Measurements from ENCODE around the gene HOXD1. TPM values are rescaled to one million over a fixed set of nuclear protein-coding genes. Genes with fewer than 3 reads are reported as not detected.

Gene HOXD1
- total RNA-seq, 1 donor from 2014 or later, result not detected

- H3K27me3 Mint-ChIP-seq, result peaks cover 44% of the 10 kb centered on the region
- no peaks in the 10 kb centered on the region for H3K36me3 Mint-ChIP-seq (ENCODE audit: low read depth)
- no peak for TF ChIP-seq CTCF (IDR thresholded peaks at IDR 0.05)
- no peak overlapping the region for H3K27ac Mint-ChIP-seq
- no peak overlapping the region for H3K4me3 Mint-ChIP-seq
- CTCF ChIA-PET, result no interaction called here
- intact Hi-C loops (cut with micrococcal nuclease), result no loop called here
- ATAC-seq (ENCODE audit: low read depth) (no peak), DNase-seq (no peak)
- POLR2A ChIA-PET, result no interaction called here
- H3K4me1 Mint-ChIP-seq, result no peaks in the 10 kb centered on the region
- no peaks in the 10 kb centered on the region for H3K9me3 Mint-ChIP-seq
These were observed 39.4 kb downstream of the HOXD1 start for GRCh38 chr2:176227874-176228273.

- peaks cover 28% of the 10 kb centered on the region for H3K27me3 Mint-ChIP-seq
- H3K4me3 Mint-ChIP-seq, result no peak overlapping the region
- TF ChIP-seq CTCF (IDR thresholded peaks at IDR 0.05), result no peak
- no peak for ATAC-seq (ENCODE audit: low read depth)
- no peak for DNase-seq
- H3K36me3 Mint-ChIP-seq (ENCODE audit: low read depth), result no peaks in the 10 kb centered on the region
- no peaks in the 10 kb centered on the region for H3K9me3 Mint-ChIP-seq
- intact Hi-C loops (cut with micrococcal nuclease), result no loop called here
- H3K4me1 Mint-ChIP-seq, result no peaks in the 10 kb centered on the region
- CTCF ChIA-PET, result no interaction called here
- no peak overlapping the region for H3K27ac Mint-ChIP-seq
- POLR2A ChIA-PET, result no interaction called here
These were observed 45.7 kb downstream of the HOXD1 start for GRCh38 chr2:176234156-176234555.

- ChIA-PET CTCF (no interaction called here), POLR2A (no interaction called here)
- Mint-ChIP-seq H3K4me3 (no peak overlapping the region), H3K9me3 (no peaks in the 10 kb centered on the region), H3K27ac (no peak overlapping the region), H3K27me3 (peaks cover 30% of the 10 kb centered on the region), H3K4me1 (no peaks in the 10 kb centered on the region), H3K36me3 (ENCODE audit: low read depth) (no peaks in the 10 kb centered on the region)
- intact Hi-C loops (cut with micrococcal nuclease), result no loop called here
- ATAC-seq (ENCODE audit: low read depth) (no peak), DNase-seq (no peak)
- no peak for TF ChIP-seq CTCF (IDR thresholded peaks at IDR 0.05)
These were observed 46.5 kb downstream of the HOXD1 start for GRCh38 chr2:176234940-176235339.

GRCh38 chr2:176237456-176237855, 49.0 kb downstream of the HOXD1 start:
- Mint-ChIP-seq H3K4me3 (no peak overlapping the region), H3K36me3 (ENCODE audit: low read depth) (no peaks in the 10 kb centered on the region), H3K27me3 (peaks cover 22% of the 10 kb centered on the region), H3K4me1 (no peaks in the 10 kb centered on the region), H3K27ac (no peak overlapping the region), H3K9me3 (no peaks in the 10 kb centered on the region)
- intact Hi-C loops (cut with micrococcal nuclease), result no loop called here
- ATAC-seq (ENCODE audit: low read depth) (no peak), DNase-seq (no peak)
- CTCF ChIA-PET, result no interaction called here
- POLR2A ChIA-PET, result no interaction called here
- no peak for TF ChIP-seq CTCF (IDR thresholded peaks at IDR 0.05)

- H3K27ac Mint-ChIP-seq, result no peak overlapping the region
- no peak for TF ChIP-seq CTCF (IDR thresholded peaks at IDR 0.05)
- ATAC-seq (ENCODE audit: low read depth), result no peak
- DNase-seq, result no peak
- H3K4me1 Mint-ChIP-seq, result no peaks in the 10 kb centered on the region
- ChIA-PET CTCF (no interaction called here), POLR2A (no interaction called here)
- intact Hi-C loops (cut with micrococcal nuclease), result no loop called here
- no peak overlapping the region for H3K4me3 Mint-ChIP-seq
- peaks cover 20% of the 10 kb centered on the region for H3K27me3 Mint-ChIP-seq
- no peaks in the 10 kb centered on the region for H3K36me3 Mint-ChIP-seq (ENCODE audit: low read depth)
- no peaks in the 10 kb centered on the region for H3K9me3 Mint-ChIP-seq
These were observed 50.6 kb downstream of the HOXD1 start for GRCh38 chr2:176239031-176239430.
